HG02981 (cell line): Measurements from ENCODE around the gene SLC5A1.

Experiments used
- ATAC-seq: cut with Tn5 transposase; IDR thresholded peaks from one replicate; pipeline ENCODE4 v1.9.1; 2021; ENCODE audit warnings: mild to moderate bottlenecking, moderate library complexity; ENCODE audit not compliant: unreplicated experiment

The SLC5A1 gene

DNA sequence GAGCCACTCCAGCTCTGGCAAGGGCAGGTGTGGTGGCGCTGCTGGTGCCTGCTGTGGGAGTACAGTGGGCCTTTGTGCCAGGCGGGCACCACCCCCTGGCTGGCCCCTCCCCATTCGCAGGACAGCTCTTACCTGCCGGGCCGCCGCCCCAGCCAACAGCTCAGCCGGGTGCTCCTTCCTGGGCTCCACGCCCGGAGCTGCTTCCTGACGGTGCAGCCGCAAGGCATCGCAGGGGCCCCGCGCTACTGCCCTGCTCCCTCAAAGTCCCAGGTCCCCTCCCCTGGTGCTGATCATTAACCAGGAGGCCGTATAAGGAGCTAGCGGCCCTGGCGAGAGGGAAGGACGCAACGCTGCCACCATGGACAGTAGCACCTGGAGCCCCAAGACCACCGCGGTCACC, at the start of gene SLC5A1:
Gene SLC5A1, plus strand, starts transcription at position 338 of the 400 bp plus-strand sequence. Its CDS starts 21 bp downstream, at position 359.
- no peak for ATAC-seq

DNA sequence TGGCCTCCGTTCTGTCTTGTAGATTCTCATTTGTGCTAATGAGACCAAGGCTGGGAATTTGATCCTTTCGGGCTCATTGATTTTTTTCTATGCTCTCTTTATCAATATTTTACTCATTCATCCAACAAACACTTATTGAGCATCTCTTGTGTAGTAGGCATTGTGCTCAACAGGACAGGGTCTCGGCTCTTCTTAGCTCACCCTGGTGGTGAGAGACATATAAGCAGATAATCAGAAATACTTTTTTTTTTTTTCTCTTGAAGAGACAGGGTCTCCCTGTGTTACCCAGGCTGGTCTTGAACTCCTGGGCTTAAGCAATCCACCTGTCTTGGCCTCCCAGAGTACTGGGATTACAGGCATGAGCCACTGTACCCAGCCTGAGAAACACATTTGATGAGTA, 48.0 kb upstream of the SLC5A1 start:
- no peak for ATAC-seq

DNA sequence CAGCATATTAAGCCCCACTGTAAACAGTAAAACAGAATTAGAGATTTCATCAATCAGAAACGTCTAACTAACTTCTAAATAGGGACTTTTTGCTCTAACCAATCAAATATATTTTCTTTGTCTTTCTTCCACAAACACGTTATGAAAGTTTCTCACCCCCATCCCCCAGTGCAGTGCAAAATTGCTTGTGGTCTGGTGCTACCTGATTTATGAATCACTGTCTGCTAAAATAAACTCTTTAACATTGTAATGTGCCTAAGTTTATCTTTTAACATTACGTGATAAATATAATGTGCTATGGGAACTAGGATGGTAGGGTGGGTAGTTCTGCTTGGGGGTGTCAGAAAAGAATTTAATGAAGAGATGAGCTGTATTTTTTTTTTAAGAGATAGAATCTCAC, 47.3 kb upstream of the SLC5A1 start:
- ATAC-seq = no peak

DNA sequence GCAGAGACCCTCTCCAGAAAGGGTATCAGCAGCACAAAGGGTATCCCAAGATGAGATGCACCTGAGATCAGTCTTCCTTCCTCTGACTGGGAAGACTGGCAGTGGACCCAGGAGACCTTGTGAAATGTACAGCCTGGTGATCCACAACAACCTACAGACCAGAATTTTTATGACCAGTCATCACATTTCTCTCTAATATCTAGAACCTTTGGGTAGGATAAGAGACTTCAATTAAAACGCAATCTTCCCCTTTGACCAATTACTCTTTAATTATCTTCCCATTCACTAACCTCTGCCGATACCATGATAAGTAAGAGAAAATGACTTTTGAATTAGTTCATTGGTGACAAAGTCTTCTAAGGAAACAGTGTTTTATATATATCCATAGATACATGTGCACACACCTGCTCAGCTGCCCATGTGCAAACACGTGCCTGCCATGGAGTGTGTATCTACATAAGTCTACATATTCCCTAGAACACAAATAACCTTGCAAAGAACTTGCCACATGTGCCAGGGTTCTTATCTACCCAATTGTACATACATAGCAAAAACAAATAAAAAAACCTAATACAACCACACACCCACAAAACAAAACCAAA, 44.2 kb upstream of the SLC5A1 start:
- no peak for ATAC-seq

DNA sequence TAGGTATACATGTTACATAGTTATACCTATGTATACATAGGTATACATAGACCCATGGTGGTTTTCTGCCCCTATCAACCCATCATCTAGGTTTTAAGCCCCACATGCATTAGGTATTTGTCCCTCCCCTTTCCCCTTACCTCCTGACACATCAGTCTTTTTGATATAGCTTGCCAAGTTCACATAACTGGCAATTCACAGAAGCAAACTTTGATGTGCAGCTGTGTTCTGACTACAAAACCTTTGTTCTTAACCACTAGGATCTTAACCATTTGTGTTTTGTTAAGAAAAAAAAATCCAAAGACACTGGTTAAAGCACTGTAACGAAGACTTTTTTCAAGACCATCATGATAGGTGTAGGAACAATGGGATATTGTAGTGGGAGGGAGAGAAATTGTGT, 42.9 kb upstream of the SLC5A1 start:
- no peak for ATAC-seq

DNA sequence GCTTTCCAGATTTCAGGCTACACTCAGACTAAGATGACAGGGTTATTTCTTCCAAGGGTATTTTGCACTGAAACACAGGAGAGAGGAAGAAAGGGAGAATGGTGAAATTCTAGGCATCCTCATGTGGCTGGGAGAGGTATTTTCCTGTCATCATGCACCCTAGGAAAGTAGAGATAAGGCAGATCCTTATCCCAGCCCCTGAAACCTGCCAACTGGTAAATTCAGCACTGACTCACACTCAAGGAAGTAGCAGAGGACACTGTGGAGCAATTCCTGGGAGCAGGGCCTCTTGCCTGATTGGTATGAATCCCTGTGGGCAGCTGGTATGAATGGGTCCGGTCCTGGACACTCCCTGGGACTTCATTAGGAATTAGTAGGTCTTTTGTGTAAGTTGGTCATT, 37.6 kb upstream of the SLC5A1 start:
- no peak for ATAC-seq

DNA sequence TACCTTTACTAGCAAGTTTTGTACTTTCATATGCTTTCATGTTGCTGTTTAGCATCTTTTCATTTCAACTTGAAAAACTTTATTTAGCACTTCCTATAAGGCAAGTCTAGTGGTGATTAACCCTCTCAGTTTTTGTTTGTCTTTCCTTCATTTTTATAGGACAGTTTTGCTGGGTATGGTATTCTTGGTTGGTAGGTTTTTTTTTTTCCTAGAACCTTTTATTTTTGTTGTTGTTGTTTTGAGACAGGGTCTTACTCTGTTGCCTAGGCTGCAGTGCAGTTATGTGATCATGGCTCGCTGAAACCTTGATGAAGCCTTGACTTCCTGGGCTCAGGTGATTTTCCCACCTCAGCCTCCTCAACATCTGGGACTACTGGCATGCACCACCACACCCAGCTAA, 29.9 kb upstream of the SLC5A1 start:
- ATAC-seq = no peak

DNA sequence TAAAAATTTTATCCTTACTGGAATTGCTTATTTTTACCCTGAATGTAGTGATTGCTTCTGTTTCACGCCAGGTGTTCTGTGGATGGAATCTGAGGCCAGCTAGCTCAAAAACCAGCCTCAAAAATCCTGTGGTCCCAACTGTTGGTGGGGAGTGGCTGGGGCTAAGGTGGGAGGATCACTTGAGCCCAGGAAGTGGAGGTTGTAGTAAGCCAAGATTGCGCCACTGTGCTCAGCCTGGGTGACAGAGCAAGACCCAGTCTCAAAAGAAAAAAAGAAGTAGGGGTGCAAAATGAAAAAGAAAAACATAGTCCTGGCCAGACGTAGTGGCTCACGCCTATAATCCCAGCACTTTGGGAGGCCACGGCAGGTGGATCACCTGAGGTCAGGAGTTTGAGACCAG, 27.0 kb upstream of the SLC5A1 start:
- ATAC-seq = no peak

DNA sequence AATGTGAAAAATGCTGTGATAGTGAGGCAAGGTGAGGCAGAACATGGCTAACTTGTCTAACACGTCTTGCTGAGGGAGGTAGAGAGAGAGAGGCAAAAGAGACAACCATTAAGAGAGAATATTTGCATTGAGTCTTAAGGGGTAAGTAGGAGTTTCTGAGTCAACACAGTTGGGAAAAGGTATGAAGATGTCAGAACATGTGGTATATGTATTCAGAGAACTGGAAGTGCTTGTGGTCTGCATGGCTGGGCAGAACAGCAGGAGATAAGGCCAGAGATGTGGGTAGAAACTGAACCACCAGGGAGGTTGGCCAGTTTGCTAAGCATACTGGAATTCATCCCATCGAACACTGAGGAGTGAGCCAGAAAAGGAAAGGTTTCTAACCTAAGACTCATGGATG, 25.0 kb upstream of the SLC5A1 start:
- ATAC-seq = no peak

DNA sequence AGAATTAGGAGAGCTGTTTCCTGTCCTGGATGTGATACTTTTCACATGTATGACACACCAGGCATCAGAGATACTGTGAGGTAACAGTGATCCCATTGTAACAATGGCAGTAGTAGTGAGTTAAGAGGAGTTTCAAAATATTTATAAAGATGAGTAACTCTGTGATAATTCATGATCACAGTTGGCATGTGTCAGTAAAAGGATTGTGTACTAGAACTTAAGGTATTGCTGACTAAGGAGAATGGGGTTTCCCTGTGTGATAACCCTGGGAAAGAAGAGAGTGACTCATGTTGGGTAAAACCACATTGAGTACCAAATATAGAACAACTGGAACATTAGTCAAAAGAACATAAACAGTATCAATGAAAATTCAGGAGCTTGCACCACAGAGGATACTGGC, 22.9 kb upstream of the SLC5A1 start:
- ATAC-seq = no peak

DNA sequence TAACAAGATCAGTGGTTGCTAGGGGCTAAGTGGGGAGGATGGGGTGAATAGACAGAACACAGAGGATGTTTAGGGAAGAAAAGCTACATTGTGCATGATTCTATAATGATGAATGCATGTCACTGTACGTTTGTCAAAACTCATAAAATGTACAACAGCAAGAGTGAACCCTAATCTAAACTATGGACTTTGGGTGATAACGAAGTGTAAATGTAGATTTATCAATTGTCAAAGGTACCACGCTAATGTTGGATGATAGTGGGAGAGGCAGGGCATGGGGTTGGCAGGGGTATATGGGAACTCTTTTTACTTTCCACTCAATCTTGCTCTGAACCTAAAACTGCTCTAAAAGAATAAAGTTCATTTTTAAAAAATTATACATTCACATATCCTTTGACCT, 21.3 kb upstream of the SLC5A1 start:
- no peak for ATAC-seq

DNA sequence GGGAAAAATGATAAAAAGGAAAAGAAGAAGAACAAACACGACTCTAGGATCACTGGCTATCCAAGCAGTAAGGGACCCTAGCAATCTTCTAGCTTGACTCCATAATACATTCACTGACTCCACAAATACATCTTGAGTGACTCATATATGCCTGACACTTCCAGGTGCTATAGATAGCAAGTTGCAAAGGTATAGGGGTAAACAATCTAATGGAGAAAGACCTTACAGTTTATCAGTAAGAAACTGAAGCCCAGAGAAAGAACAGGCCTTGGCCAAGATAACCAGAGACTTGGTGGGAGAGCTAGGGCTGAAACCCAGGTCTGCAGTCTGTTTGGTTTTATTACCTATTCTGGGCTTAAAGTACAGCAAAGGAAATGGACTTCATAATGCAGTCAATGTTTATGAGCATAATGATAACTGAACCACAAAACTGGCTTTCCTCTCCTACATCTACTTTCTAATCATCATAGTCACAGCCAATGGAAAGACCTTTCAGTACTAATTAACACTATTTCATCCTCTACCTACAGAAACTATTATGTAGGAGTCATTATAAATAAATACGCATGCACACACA, 19.7 kb upstream of the SLC5A1 start:
- no peak for ATAC-seq

DNA sequence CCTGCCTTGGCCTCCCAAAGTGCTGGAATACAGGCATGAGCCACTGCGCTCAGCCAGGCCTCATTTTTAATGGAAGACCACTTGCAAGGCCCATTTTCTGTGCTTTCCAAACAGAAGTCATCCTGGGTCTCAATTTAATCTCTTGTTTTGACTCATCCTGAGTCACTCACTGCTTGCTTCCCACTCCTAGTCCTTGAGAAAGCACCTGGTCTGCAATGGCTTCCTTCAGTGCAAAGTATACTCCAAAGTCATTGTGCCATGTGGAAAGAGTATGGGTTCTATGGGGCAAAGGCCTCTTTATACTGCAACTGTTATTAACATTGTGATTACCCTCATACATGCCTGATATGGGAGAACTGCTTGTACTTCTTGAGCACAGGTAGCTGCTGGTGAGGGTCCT, 18.3 kb upstream of the SLC5A1 start:
- no peak for ATAC-seq

DNA sequence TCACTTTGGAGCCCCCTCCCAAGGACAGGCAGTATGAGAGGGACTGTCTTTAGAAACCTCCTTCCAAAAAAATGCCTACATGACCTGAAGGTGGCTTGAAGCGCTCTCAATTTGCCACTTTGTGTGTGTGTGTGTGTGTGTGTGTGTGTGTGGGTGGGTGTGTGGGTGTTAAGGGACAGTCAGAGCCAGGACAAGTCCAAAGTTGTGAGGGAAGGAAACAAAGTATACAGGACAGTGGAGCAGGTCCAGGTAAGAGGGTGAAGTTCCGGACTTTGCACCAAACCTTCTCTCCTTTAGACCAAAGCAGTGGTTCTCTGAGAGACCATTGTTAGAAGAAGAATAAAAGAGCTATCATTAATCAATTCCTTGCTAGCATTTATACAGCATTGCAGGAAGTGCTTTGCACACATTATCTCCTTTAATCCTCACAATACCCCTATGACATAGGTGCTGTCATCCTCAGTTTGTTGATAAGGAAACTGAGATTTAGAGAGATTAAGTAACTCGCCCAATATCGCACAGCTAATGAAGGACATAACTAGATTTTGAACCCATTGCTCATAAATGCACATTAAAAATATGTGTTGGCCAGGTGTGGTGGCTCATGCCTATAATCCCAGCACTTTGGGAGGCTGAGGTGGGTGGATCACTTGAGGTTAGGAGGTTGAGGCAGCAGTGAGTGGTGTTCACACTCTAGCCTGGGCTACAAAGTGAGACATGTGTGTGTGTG, 12.4 kb upstream of the SLC5A1 start:
- ATAC-seq = no peak

DNA sequence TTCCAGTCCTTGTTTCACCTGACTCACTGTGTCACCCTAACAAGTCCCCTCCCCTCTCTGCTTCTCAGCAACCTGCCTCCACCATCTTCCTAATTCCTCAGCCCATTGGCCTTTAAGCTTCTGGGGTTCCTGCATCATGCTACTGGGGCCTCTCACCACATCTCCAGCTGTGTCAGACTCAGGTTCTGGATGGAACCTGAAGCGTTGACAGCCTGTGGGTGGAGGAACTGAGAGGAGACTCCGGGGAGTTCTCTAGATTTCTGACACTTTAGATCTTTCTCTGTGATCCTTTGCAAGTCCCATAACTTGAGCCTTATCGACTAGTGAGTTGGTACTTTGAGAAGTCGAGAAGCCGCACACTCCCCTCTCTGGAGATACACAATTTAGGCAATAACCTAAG, 11.6 kb upstream of the SLC5A1 start:
- no peak for ATAC-seq

DNA sequence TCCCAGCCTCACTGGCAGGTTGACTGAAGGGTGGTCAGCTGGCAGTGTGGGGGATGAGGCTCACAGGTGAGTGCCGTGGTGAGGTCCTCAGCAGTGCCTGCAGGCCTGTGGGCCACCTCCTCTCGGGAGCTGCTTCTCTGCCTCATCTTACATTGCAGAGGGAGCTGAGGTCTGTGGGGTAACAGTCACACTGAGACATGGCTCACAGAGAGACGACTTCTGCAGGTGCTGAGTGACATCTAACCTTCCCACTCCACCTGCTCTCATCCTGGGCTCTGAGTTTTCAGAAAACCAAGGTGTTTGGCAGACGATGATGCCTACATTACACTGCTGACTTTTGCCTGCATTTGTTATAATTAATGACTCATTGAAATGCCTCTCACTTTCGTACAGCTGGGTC, 8.8 kb upstream of the SLC5A1 start:
- ATAC-seq = no peak

DNA sequence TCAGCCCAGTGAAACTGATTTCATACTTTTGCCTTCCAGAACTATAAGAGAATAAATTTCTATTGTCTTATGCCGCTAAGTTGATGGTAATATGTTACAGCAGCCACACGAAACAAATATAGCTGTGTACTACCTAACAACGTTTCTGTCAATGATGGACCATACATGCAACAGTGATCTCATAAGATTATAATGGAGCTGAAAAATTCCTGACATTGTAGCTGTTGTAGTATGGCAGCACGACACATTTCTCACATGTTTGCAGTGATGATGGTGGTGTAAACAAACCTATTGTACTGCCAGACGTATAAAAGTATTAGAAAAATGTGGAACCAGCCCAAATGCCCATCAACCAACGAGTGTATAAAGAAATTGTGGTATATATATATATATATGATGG, 5.8 kb upstream of the SLC5A1 start:
- no peak for ATAC-seq

DNA sequence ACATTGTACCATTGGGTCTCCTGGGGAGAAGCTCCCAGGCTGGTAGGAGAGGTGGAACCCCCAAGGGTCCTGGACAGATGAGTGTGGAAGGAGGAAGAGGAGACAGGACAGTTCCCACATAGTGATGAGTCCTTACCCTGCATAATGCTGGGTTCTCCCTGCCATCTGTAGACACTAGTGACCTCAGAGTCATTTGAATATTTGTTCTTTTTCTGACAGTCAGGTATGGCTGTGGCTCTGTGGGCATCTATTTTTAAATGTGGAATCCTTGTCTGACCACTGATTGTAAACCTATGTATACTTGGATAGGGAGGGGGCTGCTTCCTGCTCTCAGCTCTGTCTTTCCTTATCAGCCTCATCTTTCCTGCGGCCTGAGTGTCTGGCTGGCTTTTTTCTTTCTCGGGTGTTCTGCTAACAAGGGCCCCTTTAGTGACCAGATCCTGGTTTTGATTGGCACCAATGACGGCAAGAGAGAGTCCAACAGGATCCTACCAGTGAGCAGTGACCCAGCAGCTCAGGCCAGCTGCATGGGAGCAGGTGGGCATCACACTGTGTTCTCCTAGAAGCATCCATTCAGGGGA, 2.6 kb upstream of the SLC5A1 start:
- no peak for ATAC-seq

DNA sequence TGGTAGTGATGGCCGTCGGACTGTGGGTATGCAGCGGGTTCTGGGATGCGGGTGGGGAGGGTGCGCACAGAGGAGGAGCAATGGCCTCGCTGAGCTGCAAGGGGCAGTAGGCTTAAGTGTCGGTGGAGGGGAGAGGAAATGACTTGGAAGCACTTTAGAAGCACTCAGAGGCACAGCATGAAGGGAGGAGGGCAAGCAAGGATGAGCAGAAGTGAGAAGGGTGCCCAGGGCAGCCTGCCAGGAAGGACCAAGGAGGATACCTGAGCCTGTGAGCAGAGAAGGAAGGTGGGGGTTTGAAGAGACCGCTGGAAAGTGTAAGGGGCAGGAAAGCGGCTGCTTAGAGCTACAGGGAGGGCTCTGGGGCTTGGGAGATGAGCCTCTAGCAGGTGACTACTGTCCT, 330 bp downstream of the SLC5A1 start:
- ATAC-seq = no peak

DNA sequence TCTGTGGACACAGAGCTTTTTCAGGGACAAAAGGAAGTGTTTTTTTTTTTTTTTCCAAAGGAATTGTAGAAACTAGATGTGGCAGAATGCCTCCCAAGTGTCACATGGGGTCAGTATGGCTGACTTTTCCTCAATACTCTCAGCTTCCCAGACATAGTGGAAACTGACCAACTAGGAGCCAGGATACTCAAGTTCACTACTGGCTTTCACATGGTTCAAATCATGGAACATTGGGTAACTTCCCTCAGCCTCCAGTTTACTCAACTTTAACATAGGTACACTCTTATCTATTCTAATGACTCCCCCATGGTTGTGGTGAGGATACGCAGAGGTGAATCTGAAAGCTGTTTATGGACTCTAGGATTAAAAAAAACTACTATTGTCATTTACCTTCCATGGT, 1.4 kb downstream of the SLC5A1 start:
- no peak for ATAC-seq

DNA sequence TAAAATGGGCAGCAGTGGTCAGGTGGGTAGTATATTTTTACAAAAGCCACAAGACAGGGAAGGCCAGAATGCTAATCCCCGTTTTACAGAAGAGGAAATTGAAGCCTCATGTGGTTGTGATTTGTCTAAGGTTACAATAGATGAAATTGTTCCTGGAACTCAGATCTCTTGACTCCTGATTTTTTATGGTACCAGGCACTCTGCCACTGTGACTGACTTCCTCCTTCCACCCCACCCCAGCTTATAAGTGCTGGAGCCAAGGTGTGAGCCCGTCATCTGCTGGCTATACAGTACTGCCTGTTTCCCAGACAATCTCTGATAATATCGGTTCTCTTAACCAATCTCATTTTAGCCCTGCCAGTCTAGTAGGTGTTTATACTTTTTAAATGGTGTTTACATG, 1.9 kb downstream of the SLC5A1 start:
- no peak for ATAC-seq

DNA sequence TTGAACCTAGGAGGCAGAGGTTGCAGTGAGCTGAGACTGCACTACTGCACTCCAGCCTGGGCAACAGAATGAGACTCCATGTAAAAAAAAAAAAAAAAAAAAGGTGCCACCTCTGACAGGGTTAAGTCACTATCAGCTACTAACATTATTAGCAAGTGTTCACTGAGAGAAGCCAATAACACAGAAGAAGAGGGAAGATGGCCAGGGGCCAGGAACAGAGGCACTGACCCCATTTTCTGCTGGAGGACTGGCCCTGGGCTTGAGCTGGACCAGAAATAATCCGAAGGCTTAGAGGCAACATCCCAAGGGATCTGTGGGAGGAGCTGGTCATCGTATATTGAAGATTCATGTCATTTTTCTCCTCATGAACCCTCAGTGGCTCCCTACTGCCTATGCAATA, 5.0 kb downstream of the SLC5A1 start:
- no peak for ATAC-seq
